Non-pigmented ciliary epithelial cell (primary cell): Measurements from ENCODE around the gene ATP11A.
"Not testable (repeated sequence)": the region's sequence is repeated elsewhere in the genome, so short reads cannot be mapped to it uniquely, and the experiment has no call there.

Experiments used
- DNase-seq: peaks from one replicate; pipeline ENCODE4 v3.0.0-alpha.2; 2010; ENCODE audit warnings: low read depth

The ATP11A gene

GRCh38 chr13:112861876-112862615 is 172.2 kb downstream of the ATP11A start:
- DNase-seq = no peak

- not testable (repeated sequence) for DNase-seq
Measured at GRCh38 chr13:112863356-112863755, 173.5 kb downstream of the ATP11A start.

GRCh38 chr13:112865478-112865877 is 175.6 kb downstream of the ATP11A start:
- not testable (repeated sequence) for DNase-seq

- DNase-seq = no peak
Measured at GRCh38 chr13:112867301-112867711, 177.5 kb downstream of the ATP11A start.

GRCh38 chr13:112868308-112868707 is 178.5 kb downstream of the ATP11A start:
- no peak for DNase-seq

GRCh38 chr13:112869202-112870050 is 179.6 kb downstream of the ATP11A start:
- no peak for DNase-seq

GRCh38 chr13:112870051-112870331 is 180.2 kb downstream of the ATP11A start:
- DNase-seq = no peak

GRCh38 chr13:112870737-112871287 is 181.0 kb downstream of the ATP11A start:
- DNase-seq = no peak

GRCh38 chr13:112871742-112872141 is 181.9 kb downstream of the ATP11A start:
- no peak for DNase-seq

GRCh38 chr13:112872657-112873631 is 183.1 kb downstream of the ATP11A start:
- DNase-seq = not testable (repeated sequence)

GRCh38 chr13:112873851-112874750 is 184.3 kb downstream of the ATP11A start:
- no peak for DNase-seq

GRCh38 chr13:112874751-112875300 is 185.0 kb downstream of the ATP11A start:
- DNase-seq = no peak

GRCh38 chr13:112875627-112876026 is 185.8 kb downstream of the ATP11A start:
- DNase-seq = no peak

GRCh38 chr13:112876305-112877000 is 186.6 kb downstream of the ATP11A start:
- no peak for DNase-seq

GRCh38 chr13:112877066-112877465 is 187.2 kb downstream of the ATP11A start:
- no peak for DNase-seq

- DNase-seq = no peak
Measured at GRCh38 chr13:112877539-112877938, 187.7 kb downstream of the ATP11A start.

- DNase-seq = no peak
Measured at GRCh38 chr13:112877976-112878955, 188.4 kb downstream of the ATP11A start.

- no peak for DNase-seq
Measured at GRCh38 chr13:112879283-112879833, 189.5 kb downstream of the ATP11A start.
